HG03520 (cell line): ENCODE data around the gene CPNE4.
"Not testable (repeated sequence)": the region's sequence is repeated elsewhere in the genome, so short reads cannot be mapped to it uniquely, and the experiment has no call there.

Experiments used
- ATAC-seq: cut with Tn5 transposase; IDR thresholded peaks from one replicate; pipeline ENCODE4 v1.9.1; 2021; ENCODE audit warnings: mild to moderate bottlenecking, moderate library complexity; ENCODE audit not compliant: unreplicated experiment

CPNE4 gene

GRCh38 chr3:131885871-131886270 is 148.9 kb downstream of the CPNE4 start:
- ATAC-seq, result not testable (repeated sequence)

GRCh38 chr3:131883711-131884407 is 151.0 kb downstream of the CPNE4 start:
- ATAC-seq, result no peak

- no peak for ATAC-seq
Measured at GRCh38 chr3:131883086-131883485, 151.7 kb downstream of the CPNE4 start.

- no peak for ATAC-seq
Measured at GRCh38 chr3:131881777-131882176, 153.0 kb downstream of the CPNE4 start.

- no peak for ATAC-seq
Measured at GRCh38 chr3:131880948-131881347, 153.9 kb downstream of the CPNE4 start.

GRCh38 chr3:131868203-131868602 is 166.6 kb downstream of the CPNE4 start:
- no peak for ATAC-seq

- ATAC-seq, result no peak
Measured at GRCh38 chr3:131856171-131856570, 178.6 kb downstream of the CPNE4 start.

- ATAC-seq, result no peak
Measured at GRCh38 chr3:131850223-131850622, 184.6 kb downstream of the CPNE4 start.

GRCh38 chr3:131849616-131850015 is 185.2 kb downstream of the CPNE4 start:
- no peak for ATAC-seq

GRCh38 chr3:131847966-131848510 is 186.8 kb downstream of the CPNE4 start:
- no peak for ATAC-seq

- ATAC-seq, result no peak
Measured at GRCh38 chr3:131846296-131846924, 188.4 kb downstream of the CPNE4 start.

- no peak for ATAC-seq
Measured at GRCh38 chr3:131843174-131843573, 191.6 kb downstream of the CPNE4 start.

GRCh38 chr3:131840156-131840797 is 194.5 kb downstream of the CPNE4 start:
- ATAC-seq, result no peak

GRCh38 chr3:131835906-131836305 is 198.9 kb downstream of the CPNE4 start:
- no peak for ATAC-seq

GRCh38 chr3:131831608-131832007 is 203.2 kb downstream of the CPNE4 start:
- ATAC-seq, result no peak

GRCh38 chr3:131821191-131821762 is 213.5 kb downstream of the CPNE4 start:
- no peak for ATAC-seq

- ATAC-seq, result no peak
Measured at GRCh38 chr3:131819381-131820055, 215.3 kb downstream of the CPNE4 start.

GRCh38 chr3:131812433-131812832 is 222.4 kb downstream of the CPNE4 start:
- ATAC-seq, result no peak

- ATAC-seq, result no peak
Measured at GRCh38 chr3:131811481-131811880, 223.3 kb downstream of the CPNE4 start.

- peak; percentile 79 for ATAC-seq
Measured at GRCh38 chr3:131807822-131808221, 227.0 kb downstream of the CPNE4 start.

GRCh38 chr3:131806736-131807135 is 228.1 kb downstream of the CPNE4 start:
- no peak for ATAC-seq
